Measurements from ENCODE around the gene SMG7. TPM values are rescaled to one million over a fixed set of nuclear protein-coding genes. Genes with fewer than 3 reads are reported as not detected.

SMG7 gene
- total RNA-seq, 1 experiment from 2014 or later: 21.0 TPM

DNA sequence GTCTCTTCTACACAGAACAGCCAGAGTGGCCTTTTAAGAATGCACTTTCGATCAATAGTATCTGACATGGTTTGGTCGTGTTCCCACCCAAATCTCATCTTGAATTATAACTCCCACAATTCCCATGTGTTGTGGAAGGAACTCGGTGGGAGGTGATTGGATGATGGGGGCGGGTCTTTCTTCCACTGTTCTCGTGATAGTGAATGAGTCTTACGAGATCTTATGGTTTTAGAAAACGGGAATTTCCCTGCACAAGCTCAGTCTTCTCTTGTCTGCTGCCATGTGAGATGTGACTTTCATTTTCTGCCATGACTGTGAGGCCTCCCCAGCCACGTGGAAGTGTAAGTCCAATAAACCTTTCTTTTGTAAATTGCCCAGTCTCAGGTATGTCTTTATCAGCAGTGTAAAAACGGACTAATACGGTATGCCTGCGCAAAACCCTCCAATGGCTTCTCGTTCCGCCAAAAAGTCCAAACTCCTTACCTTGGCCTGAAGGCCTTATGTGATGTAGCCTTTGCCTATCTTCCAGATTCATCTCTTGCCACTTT, 23.0 kb upstream of the SMG7 start:
- Histone ChIP-seq H3K9me3 (replicated peaks) (no peaks in the 10 kb centered on the region), H3K4me3 (no peak overlapping the region), H3K4me1 (replicated peaks) (no peaks in the 10 kb centered on the region; the same call in 1 of the 2 replicates), H3K27ac (no peak overlapping the region), H3K27me3 (replicated peaks) (0 out of 2 replicates have a peak, but pooled peaks cover 2% of the 10 kb centered on the region), H3K36me3 (no peaks in the 10 kb centered on the region)
- DNase-seq (ENCODE audit: low read depth in 1 of 2, low spot score in 2 of 2): no peak

DNA sequence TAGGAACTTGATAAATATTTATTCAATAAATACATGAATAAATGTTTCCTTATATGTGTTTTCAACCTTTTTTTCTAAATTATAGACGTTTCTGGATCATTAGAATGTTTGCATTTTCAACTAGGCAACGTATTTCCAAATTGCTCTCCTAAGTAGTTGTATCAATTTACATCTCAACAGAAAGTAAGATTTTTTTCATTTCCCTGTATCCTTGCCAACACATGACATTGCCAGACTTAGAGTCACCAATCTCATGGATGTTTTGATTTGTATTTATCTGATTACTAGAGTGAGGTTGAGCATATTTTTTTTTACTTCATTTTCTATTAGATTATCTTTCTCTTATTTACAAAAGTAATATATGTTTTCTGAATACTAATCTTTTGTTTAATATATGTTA, 22.2 kb upstream of the SMG7 start:
- Histone ChIP-seq H3K4me3 (no peak overlapping the region), H3K27ac (no peak overlapping the region), H3K36me3 (no peaks in the 10 kb centered on the region), H3K9me3 (replicated peaks) (no peaks in the 10 kb centered on the region), H3K27me3 (replicated peaks) (0 out of 2 replicates have a peak, but pooled peaks cover 2% of the 10 kb centered on the region), H3K4me1 (replicated peaks) (no peaks in the 10 kb centered on the region)
- DNase-seq (ENCODE audit: low read depth in 1 of 2, low spot score in 2 of 2): no peak

DNA sequence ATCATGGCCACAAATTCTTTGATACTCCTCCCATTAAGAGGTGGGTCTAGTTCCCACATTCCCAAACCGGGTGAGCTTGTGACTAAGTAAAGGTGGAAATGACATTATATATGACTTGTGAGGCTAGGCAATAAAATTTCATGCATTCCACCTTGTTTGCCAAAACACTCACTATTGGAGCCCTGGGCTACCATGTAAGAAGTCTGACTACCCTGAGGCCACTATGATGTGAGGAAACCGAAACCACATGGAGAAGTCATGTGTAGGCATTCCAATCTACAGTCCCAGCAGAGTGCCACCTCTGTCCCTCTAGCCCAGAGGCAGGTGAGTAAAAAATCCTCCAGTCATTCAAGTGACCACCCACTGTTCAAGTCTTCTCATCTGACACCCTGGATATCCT, 17.9 kb upstream of the SMG7 start:
- DNase-seq (ENCODE audit: low read depth in 1 of 2, low spot score in 2 of 2): no peak
- Histone ChIP-seq H3K4me1 (replicated peaks) (no peaks in the 10 kb centered on the region), H3K36me3 (no peaks in the 10 kb centered on the region), H3K4me3 (no peak overlapping the region), H3K9me3 (replicated peaks) (no peaks in the 10 kb centered on the region), H3K27me3 (replicated peaks) (peaks cover 2% of the 10 kb centered on the region; the same call in 1 of the 2 replicates), H3K27ac (no peak overlapping the region)

DNA sequence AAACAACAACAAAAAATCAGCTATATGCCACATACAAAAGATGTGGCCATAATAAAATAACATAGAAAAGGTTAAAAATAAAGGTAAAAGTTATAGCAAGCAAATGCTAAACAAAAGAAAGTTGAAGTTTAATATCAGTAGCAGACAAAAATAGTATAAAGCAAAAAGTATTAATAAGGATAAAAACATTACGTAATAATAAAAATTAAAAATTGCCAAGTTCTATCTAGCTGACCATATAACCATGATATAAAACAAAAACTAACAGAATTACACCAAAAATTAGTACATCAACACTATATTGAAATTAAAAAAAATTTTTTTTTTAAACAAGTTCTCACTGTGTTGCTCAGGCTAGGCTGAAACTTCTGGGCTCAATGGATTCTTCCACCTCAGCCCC, 15.5 kb upstream of the SMG7 start:
- Histone ChIP-seq H3K4me3 (no peak overlapping the region), H3K36me3 (no peaks in the 10 kb centered on the region), H3K4me1 (replicated peaks) (no peaks in the 10 kb centered on the region), H3K9me3 (replicated peaks) (no peaks in the 10 kb centered on the region), H3K27ac (no peak overlapping the region), H3K27me3 (replicated peaks) (peaks cover 2% of the 10 kb centered on the region; the same call in 1 of the 2 replicates)
- DNase-seq (ENCODE audit: low read depth in 1 of 2, low spot score in 2 of 2): no peak

DNA sequence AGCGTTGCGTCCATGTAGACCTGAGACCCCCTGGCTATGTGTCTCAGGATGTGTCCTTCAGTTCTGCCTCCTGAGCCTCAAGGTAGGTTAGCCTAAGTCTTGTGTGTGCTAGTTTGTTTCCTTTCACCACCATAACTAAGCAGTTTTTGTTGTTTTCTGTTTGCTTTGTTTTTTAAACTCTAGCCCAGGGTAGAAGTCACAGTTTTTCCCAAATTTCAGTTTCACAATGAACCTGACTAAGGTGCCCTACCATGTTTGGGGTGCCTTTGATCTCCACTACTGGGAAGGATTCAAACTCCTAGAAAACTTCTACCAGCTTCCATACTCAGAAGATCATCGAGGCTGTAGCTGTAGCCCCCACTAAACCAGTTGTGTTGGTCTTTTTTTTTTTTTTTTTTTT, 14.8 kb upstream of the SMG7 start:
- Histone ChIP-seq H3K9me3 (replicated peaks) (no peaks in the 10 kb centered on the region), H3K4me3 (no peak overlapping the region), H3K36me3 (no peaks in the 10 kb centered on the region), H3K27me3 (replicated peaks) (peaks cover 2% of the 10 kb centered on the region; the same call in 1 of the 2 replicates), H3K27ac (no peak overlapping the region), H3K4me1 (replicated peaks) (no peaks in the 10 kb centered on the region)
- DNase-seq (ENCODE audit: low read depth in 1 of 2, low spot score in 2 of 2): no peak

DNA sequence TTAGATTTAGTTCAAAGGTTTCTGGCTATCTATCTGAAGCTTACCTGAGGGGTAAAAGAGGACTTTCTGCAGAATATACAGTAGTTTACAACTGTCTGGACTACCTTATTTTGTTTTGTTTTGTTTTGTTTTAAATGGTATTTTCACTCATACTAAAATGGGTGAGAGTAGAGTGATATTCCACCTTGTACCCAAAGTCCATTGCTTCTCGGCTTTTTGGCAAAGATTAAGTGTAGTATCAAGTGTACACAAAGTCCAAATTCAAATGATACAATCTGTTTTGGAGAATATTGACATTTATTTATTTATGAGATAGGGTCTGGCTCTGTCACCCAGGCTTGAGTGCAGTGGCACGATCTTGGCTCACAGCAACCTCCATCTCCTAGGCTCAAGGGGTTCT, 11.7 kb upstream of the SMG7 start:
- peaks cover 4% of the 10 kb centered on the region for H3K27me3 ChIP-seq (replicated peaks)
- H3K27ac ChIP-seq: no peak overlapping the region
- H3K4me1 ChIP-seq (replicated peaks): no peaks in the 10 kb centered on the region
- DNase-seq (ENCODE audit: low read depth in 1 of 2, low spot score in 2 of 2): no peak
- H3K4me3 ChIP-seq: no peak overlapping the region
- no peaks in the 10 kb centered on the region for H3K9me3 ChIP-seq (replicated peaks)
- H3K36me3 ChIP-seq: no peaks in the 10 kb centered on the region

DNA sequence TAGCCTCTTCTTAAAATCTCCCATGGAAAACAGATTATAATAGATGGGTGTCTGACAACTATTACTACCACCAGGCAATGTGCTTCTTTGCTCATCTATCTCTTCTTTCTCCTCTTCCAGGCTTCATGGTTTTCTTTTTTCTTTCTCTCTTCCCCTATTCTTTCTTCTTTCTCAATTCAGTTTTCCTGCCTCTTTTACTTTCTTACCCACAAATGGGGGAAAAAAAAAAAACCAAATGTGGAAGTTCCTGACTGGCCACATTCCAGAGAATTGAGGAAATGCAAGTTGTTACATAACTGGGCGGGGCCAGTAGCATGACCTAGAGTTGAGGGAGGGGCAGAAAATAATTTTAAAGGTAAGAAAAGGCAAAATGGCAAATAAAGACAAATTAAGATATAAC, 10.9 kb upstream of the SMG7 start:
- Histone ChIP-seq H3K4me1 (replicated peaks) (no peaks in the 10 kb centered on the region), H3K27me3 (replicated peaks) (peaks cover 4% of the 10 kb centered on the region), H3K4me3 (no peak overlapping the region), H3K27ac (no peak overlapping the region), H3K36me3 (no peaks in the 10 kb centered on the region), H3K9me3 (replicated peaks) (no peaks in the 10 kb centered on the region)
- DNase-seq (ENCODE audit: low read depth in 1 of 2, low spot score in 2 of 2): no peak

DNA sequence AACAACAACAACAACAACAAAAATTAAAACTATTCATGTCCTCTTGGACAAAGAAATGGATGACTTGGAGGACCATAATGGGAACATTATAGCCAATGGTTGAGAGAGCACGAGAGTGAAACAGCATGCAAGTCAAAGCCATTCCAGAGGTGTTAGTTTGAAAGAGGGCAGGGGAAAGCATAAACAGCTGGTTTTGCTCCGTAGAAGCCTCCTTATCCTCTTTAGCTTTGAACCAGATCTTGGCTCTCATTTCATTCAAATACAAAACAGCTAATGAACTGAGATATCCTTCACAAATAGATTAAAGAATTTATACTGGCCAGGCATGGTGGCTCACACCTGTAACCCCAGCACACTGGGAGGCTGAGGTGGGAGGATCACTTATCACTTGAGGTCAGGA, 8.7 kb upstream of the SMG7 start:
- Histone ChIP-seq H3K4me1 (replicated peaks) (no peaks in the 10 kb centered on the region), H3K9me3 (replicated peaks) (no peaks in the 10 kb centered on the region), H3K27ac (no peak overlapping the region), H3K36me3 (no peaks in the 10 kb centered on the region), H3K4me3 (no peak overlapping the region), H3K27me3 (replicated peaks) (peaks cover 4% of the 10 kb centered on the region)
- no peak for DNase-seq (ENCODE audit: low read depth in 1 of 2, low spot score in 2 of 2)

DNA sequence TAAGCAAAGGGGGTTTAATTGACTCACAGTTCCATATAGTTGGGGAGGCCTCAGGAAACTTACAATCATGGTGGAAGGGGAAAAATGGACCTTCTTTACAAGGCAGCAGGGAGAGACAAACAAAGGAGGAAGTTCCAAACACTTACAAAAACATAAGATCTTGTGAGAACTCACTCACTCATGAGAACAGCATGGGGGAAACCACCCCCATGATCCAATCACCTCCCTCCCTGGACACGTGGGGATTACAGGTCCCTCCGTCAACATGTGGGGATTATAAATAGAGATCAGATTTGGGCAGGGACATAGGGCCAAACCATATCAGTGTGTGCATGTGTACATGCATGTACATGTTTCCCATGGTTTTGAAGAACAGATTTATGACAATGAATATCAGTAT, 5.5 kb upstream of the SMG7 start:
- no peaks in the 10 kb centered on the region for H3K9me3 ChIP-seq (replicated peaks)
- DNase-seq (ENCODE audit: low read depth in 1 of 2, low spot score in 2 of 2): no peak
- H3K27me3 ChIP-seq (replicated peaks): peaks cover 4% of the 10 kb centered on the region
- H3K27ac ChIP-seq: no peak overlapping the region
- no peaks in the 10 kb centered on the region for H3K36me3 ChIP-seq
- no peak overlapping the region for H3K4me3 ChIP-seq
- H3K4me1 ChIP-seq (replicated peaks): no peaks in the 10 kb centered on the region

DNA sequence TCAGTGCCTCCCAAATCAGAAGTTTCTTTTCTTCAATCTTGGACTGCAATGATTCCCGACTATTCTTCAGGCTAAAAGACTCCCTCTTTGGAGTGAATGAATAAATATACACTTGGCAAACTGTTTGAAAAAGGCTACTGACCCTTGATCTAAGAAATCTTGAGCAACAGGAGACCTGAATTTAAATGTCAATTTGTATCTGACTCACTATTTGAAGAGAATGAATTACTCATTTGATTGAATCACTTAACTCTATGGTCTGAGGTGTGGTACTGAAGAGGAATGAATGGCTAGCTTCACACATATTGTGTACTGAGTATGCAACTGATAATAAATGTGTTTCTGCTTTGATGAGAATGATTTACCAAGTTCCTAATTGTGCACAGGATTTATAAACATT, 4.6 kb upstream of the SMG7 start:
- H3K36me3 ChIP-seq: peaks cover 3% of the 10 kb centered on the region

DNA sequence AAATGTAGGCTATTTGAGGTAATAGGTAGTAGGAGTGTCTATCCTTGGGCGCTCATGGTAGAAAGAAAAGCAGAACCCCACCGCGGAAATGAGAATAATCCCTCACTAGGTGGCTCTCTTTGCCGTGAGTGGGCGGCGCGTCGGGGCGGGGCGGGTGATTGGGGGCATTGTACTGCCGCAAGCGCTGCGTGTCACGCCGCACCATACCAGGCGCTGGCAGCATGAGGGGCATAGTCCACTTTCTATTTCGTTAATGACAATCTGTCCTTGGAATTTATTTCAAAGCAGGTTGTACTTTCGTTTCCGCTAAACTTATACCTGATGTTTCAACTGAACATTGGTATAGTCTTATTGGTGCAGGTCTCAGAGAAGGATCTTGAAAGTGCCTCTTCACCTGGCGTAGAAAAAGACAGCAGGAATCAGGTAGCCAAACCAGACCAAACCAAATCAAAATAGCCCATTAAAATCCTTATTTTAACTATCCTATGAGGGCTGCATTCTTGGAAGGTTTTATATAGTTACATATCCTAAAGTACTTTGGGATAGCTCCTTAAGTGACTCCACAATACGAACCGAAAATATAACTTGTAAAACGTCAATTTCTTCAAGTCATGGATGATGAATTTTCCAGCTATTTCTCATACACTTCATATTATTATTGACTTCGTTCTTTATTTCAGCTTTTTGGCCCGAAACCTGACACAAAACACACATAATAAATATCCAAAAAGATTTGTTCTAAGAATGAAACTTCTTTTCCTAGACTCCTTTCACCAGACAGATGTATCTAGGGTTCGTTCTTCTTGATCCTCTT, 1.9 kb upstream of the SMG7 start:
- peak; percentile 60 to 87 for DNase-seq (ENCODE audit: low read depth in 1 of 2, low spot score in 2 of 2)
- peaks cover 22% of the 10 kb centered on the region for H3K36me3 ChIP-seq
- H3K27me3 ChIP-seq (replicated peaks): peaks cover 1% of the 10 kb centered on the region; the same call in 1 of the 2 replicates
- peak overlapping the region; percentile 94 for H3K4me3 ChIP-seq
- H3K9me3 ChIP-seq (replicated peaks): no peaks in the 10 kb centered on the region
- H3K27ac ChIP-seq: peak overlapping the region; percentile 99
- peaks cover 5% of the 10 kb centered on the region for H3K4me1 ChIP-seq (replicated peaks)

More for the DNA sequence above, 4.6 kb upstream of the SMG7 start:
- DNase-seq (ENCODE audit: low read depth in 1 of 2, low spot score in 2 of 2): no peak
- H3K4me1 ChIP-seq (replicated peaks): no peaks in the 10 kb centered on the region
- H3K27ac ChIP-seq: no peak overlapping the region
- H3K4me3 ChIP-seq: no peak overlapping the region
- H3K27me3 ChIP-seq (replicated peaks): peaks cover 4% of the 10 kb centered on the region
- H3K9me3 ChIP-seq (replicated peaks): no peaks in the 10 kb centered on the region

DNA sequence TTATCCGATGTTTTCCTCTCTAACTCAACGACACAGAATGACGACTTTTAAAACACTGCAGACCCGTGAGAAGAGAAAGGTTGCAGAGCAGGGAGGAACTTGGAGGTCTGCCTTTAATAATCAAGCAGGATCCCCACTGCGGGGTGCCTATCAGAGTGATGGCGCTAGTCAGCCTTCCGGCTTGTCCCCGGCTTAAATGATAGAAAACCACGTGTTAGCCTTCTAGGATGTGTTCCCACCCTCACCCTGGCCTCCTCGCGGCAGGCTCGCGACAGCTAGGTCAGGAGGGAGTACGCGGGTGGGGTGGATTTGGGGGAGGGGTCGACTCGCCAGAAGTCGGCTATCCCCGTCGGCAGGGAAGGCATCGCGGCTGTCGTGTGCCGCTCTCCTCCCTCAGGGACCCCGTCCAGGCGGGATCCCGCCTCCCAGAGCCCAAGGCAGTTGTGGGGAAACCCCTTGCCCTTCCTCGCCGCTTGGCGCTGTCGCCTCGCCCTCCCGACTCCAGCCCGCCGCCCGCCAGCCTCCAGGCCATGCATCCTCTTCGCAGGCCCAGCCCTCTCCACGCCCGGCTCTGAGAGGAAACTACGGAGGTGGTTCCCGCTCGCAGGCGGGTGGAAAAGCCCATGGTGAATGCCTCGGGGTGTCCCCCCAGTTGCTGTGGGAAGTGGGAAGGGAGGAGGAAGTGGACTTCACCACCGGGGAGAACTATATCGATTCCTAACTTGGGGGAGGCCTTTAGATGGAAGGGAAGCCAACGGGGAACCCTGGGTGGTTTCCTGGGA, 1.1 kb upstream of the SMG7 start:
- Histone ChIP-seq H3K27ac (peak overlapping the region; percentile 99), H3K4me3 (peak overlapping the region; percentile 94), H3K9me3 (replicated peaks) (no peaks in the 10 kb centered on the region), H3K4me1 (replicated peaks) (peaks cover 5% of the 10 kb centered on the region), H3K36me3 (peaks cover 22% of the 10 kb centered on the region), H3K27me3 (replicated peaks) (no peaks in the 10 kb centered on the region; the same call in 1 of the 2 replicates)
- DNase-seq (ENCODE audit: low read depth in 1 of 2, low spot score in 2 of 2): peak; percentile 83 to 92

DNA sequence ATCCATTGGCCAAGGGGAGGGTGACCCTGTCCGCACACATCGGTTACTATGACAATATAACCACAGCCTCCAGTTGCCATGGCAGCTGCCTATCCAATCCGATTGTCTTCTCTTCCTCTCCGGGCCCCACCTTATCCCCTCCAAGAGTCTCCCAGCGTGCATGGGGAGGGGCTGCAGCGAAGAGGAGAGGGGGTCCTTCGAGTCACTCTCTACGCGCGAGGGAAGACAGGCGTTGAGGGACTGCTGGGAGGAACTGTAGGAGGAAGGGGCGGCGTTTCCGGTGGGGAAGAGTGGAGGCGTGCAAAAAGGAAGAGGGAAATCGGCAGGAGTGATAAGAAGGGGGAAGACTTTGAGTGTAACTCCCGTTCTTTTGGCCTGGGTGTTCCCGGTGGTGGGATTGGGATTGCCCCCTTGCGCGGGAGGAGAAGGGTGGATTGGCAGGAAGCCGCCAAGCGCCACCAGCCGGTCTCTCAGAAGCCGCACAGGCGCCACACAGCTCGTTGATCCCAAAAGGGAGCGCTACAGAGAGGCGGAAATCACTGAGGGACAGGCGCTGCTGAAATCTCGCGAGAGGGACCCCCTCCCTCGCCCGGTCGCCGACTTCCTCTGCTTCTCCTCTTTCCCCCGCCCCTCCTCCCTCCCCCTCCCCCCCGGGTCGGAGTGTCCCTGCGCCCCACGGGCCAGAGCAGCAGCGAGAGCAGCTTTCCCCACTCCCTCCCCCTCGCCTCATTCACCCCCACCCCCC, 384 bp upstream of the SMG7 start:
- Histone ChIP-seq H3K36me3 (peaks cover 22% of the 10 kb centered on the region), H3K27ac (peak overlapping the region; percentile 99), H3K27me3 (replicated peaks) (no peaks in the 10 kb centered on the region), H3K4me1 (replicated peaks) (peaks cover 5% of the 10 kb centered on the region), H3K4me3 (peak overlapping the region; percentile 94), H3K9me3 (replicated peaks) (no peaks in the 10 kb centered on the region)
- peak; percentile 98 to 100 for DNase-seq (ENCODE audit: low read depth in 1 of 2, low spot score in 2 of 2)
